Skeletal muscle tissue (tissue), 4 donors: Measurements from ENCODE around the gene OSBP2. TPM values are rescaled to one million over a fixed set of nuclear protein-coding genes. Genes with fewer than 3 reads are reported as not detected.

Source experiments
- H3K27ac ChIP-seq: one replicate; pipeline ENCODE4 v1.7.0; 2013; ENCODE audit warnings: mild to moderate bottlenecking, low read depth, low read length, inconsistent platforms
- H3K27me3 ChIP-seq, 3 donors: one replicate each; pipeline ENCODE4 v1.7.0; 2013; ENCODE audit warnings: low read length in 3 of 3; ENCODE audit not compliant: control insufficient read depth in 3 of 3, insufficient read depth in 3 of 3
- H3K36me3 ChIP-seq, 3 donors: one replicate each; pipeline ENCODE4 v1.7.0; 2013; ENCODE audit warnings: low read length in 3 of 3; ENCODE audit not compliant: control insufficient read depth in 3 of 3, insufficient read depth in 3 of 3
- H3K4me1 ChIP-seq, 3 donors: one replicate each; pipeline ENCODE4 v1.7.0; 2013; ENCODE audit warnings: low read length in 3 of 3, mild to moderate bottlenecking in 3 of 3; ENCODE audit not compliant: control insufficient read depth in 3 of 3, insufficient read depth in 3 of 3
- H3K4me3 ChIP-seq, 3 donors: one replicate each; pipeline ENCODE4 v1.7.0; 2013; ENCODE audit warnings: low read length in 3 of 3
- H3K9ac ChIP-seq, 3 donors: one replicate each; pipeline ENCODE4 v1.7.0; 2013; ENCODE audit warnings: low read length in 3 of 3, mild to moderate bottlenecking in 3 of 3, moderate library complexity in 2 of 3, low read depth in 1 of 3
- H3K9me3 ChIP-seq, 3 donors: one replicate each; pipeline ENCODE4 v1.7.0; 2013; ENCODE audit warnings: low read length in 3 of 3; ENCODE audit not compliant: control insufficient read depth in 3 of 3
- total RNA-seq: library from RNA; depleted of rRNA; stranded (reverse); fragments of >200 nt; gene quantifications from one replicate; pipeline ENCODE4 v1.2.3, GENCODE V29; 2014
- donor health status: Osteomylitis.

OSBP2 gene
- total RNA-seq, 1 donor from 2014 or later, result 4.7 TPM

GRCh38 chr22:30867746-30868662 is 173.3 kb downstream of the OSBP2 start:
- Histone ChIP-seq H3K9ac (no peak overlapping the region), H3K9me3 (no peaks in the 10 kb centered on the region), H3K36me3 (peaks cover 0 to 2% (median 0%) of the 10 kb centered on the region in 3 donors), H3K4me3 (no peak overlapping the region), H3K27ac (no peak overlapping the region), H3K27me3 (no peaks in the 10 kb centered on the region), H3K4me1 (peaks cover 3 to 9% (median 4%) of the 10 kb centered on the region in 3 donors)

- peaks cover 3 to 9% (median 4%) of the 10 kb centered on the region in 3 donors for H3K4me1 ChIP-seq
- H3K9ac ChIP-seq, result no peak overlapping the region
- H3K36me3 ChIP-seq, result peaks cover 0 to 2% (median 0%) of the 10 kb centered on the region in 3 donors
- no peak overlapping the region for H3K4me3 ChIP-seq
- no peaks in the 10 kb centered on the region for H3K9me3 ChIP-seq
- no peaks in the 10 kb centered on the region for H3K27me3 ChIP-seq
- no peak overlapping the region for H3K27ac ChIP-seq
Observed at GRCh38 chr22:30868663-30869385, 174.2 kb downstream of the OSBP2 start.

GRCh38 chr22:30869667-30870395 is 175.2 kb downstream of the OSBP2 start:
- Histone ChIP-seq H3K27ac (no peak overlapping the region), H3K27me3 (no peaks in the 10 kb centered on the region), H3K9ac (no peak overlapping the region), H3K9me3 (no peaks in the 10 kb centered on the region), H3K36me3 (peaks cover 0 to 2% (median 0%) of the 10 kb centered on the region in 3 donors), H3K4me1 (peaks cover 3 to 9% (median 4%) of the 10 kb centered on the region in 3 donors), H3K4me3 (no peak overlapping the region)

- H3K27ac ChIP-seq, result no peak overlapping the region
- no peaks in the 10 kb centered on the region for H3K9me3 ChIP-seq
- H3K4me1 ChIP-seq, result peaks cover 6 to 16% (median 9%) of the 10 kb centered on the region in 3 donors
- no peak overlapping the region for H3K9ac ChIP-seq
- H3K36me3 ChIP-seq, result peaks cover 0 to 2% (median 0%) of the 10 kb centered on the region in 3 donors
- H3K27me3 ChIP-seq, result no peaks in the 10 kb centered on the region
- no peak overlapping the region for H3K4me3 ChIP-seq
Observed at GRCh38 chr22:30870451-30871345, 176.0 kb downstream of the OSBP2 start.

GRCh38 chr22:30871391-30872284 is 177.0 kb downstream of the OSBP2 start:
- no peak overlapping the region for H3K9ac ChIP-seq
- H3K9me3 ChIP-seq, result no peaks in the 10 kb centered on the region
- H3K4me1 ChIP-seq, result peaks cover 13 to 23% (median 17%) of the 10 kb centered on the region in 3 donors
- H3K4me3 ChIP-seq, result no peak overlapping the region
- H3K36me3 ChIP-seq, result peaks cover 0 to 2% (median 0%) of the 10 kb centered on the region in 3 donors
- no peaks in the 10 kb centered on the region for H3K27me3 ChIP-seq
- no peak overlapping the region for H3K27ac ChIP-seq

- H3K9ac ChIP-seq, result no peak overlapping the region
- no peaks in the 10 kb centered on the region for H3K9me3 ChIP-seq
- peaks cover 16 to 28% (median 22%) of the 10 kb centered on the region in 3 donors for H3K4me1 ChIP-seq
- H3K36me3 ChIP-seq, result peaks cover 0 to 2% (median 0%) of the 10 kb centered on the region in 3 donors
- H3K27ac ChIP-seq, result no peak overlapping the region
- no peak overlapping the region for H3K4me3 ChIP-seq
- H3K27me3 ChIP-seq, result no peaks in the 10 kb centered on the region
Observed at GRCh38 chr22:30872285-30873041, 177.8 kb downstream of the OSBP2 start.

- H3K4me1 ChIP-seq, result peaks cover 16 to 35% (median 24%) of the 10 kb centered on the region in 3 donors
Observed at GRCh38 chr22:30873086-30873650, 178.5 kb downstream of the OSBP2 start.

GRCh38 chr22:30873661-30874060 is 179.0 kb downstream of the OSBP2 start:
- Histone ChIP-seq H3K4me3 (no peak overlapping the region), H3K4me1 (peaks cover 15 to 31% (median 22%) of the 10 kb centered on the region in 3 donors), H3K27me3 (no peaks in the 10 kb centered on the region), H3K36me3 (peaks cover 0 to 2% (median 0%) of the 10 kb centered on the region in 3 donors), H3K27ac (no peak overlapping the region), H3K9ac (no peak overlapping the region), H3K9me3 (no peaks in the 10 kb centered on the region)

More at GRCh38 chr22:30873086-30873650, 178.5 kb downstream of the OSBP2 start:
- Histone ChIP-seq H3K9ac (no peak overlapping the region), H3K27ac (no peak overlapping the region), H3K4me3 (no peak overlapping the region), H3K9me3 (no peaks in the 10 kb centered on the region), H3K27me3 (no peaks in the 10 kb centered on the region), H3K36me3 (peaks cover 0 to 2% (median 0%) of the 10 kb centered on the region in 3 donors)
